GM23338 (cell line): Measurements from ENCODE around the gene B3GAT3. TPM values are rescaled to one million over a fixed set of nuclear protein-coding genes. Genes with fewer than 3 reads are reported as not detected.

Source experiments
- ATAC-seq: fragments of 200-7000 bp; cut with Tn5 transposase; 3 replicates; pipeline ENCODE4 v1.9.1; 2020
- DNase-seq: peaks from one replicate; pipeline ENCODE4 v3.0.0-alpha.2; 2015; ENCODE audit warnings: low spot score
- H2AFZ ChIP-seq: fragments of 200-600 bp; sonication (generic); 2 replicates; pipeline ENCODE4 v1.8.0; 2016; ENCODE audit warnings: antibody characterized with exemption, mild to moderate bottlenecking, moderate library complexity
- H3F3A ChIP-seq: fragments of 200-600 bp; sonication (generic); replicated peaks from 2 replicates; pipeline ENCODE4 v1.8.0; 2017; ENCODE audit warnings: antibody characterized with exemption, mixed run types, low read depth
- H3K27ac ChIP-seq: fragments of 200-600 bp; sonication (generic); 2 replicates; pipeline ENCODE4 v1.6.1; 2016; ENCODE audit warnings: low read depth
- H3K27me3 ChIP-seq: fragments of 200-600 bp; sonication (generic); 2 replicates; pipeline ENCODE4 v1.8.0; 2016; ENCODE audit warnings: mild to moderate bottlenecking, mixed run types, moderate library complexity; ENCODE audit not compliant: insufficient read depth
- H3K36me3 ChIP-seq: fragments of 200-600 bp; sonication (generic); 2 replicates; pipeline ENCODE4 v1.8.0; 2016; ENCODE audit warnings: mild to moderate bottlenecking; ENCODE audit not compliant: insufficient read depth
- H3K4me1 ChIP-seq: fragments of 200-600 bp; sonication (generic); 2 replicates; pipeline ENCODE4 v1.8.0; 2016; ENCODE audit warnings: mild to moderate bottlenecking, moderate library complexity; ENCODE audit not compliant: insufficient read depth
- H3K4me2 ChIP-seq: fragments of 200-600 bp; sonication (generic); 2 replicates; pipeline ENCODE4 v1.7.1; 2017; ENCODE audit warnings: mixed run types
- H3K4me3 ChIP-seq: fragments of 200-600 bp; sonication (generic); 2 replicates; pipeline ENCODE4 v1.6.1; 2016; ENCODE audit warnings: mixed run types
- H3K79me2 ChIP-seq: fragments of 200-600 bp; sonication (generic); replicated peaks from 2 replicates; pipeline ENCODE4 v1.8.0; 2017; ENCODE audit warnings: mild to moderate bottlenecking; ENCODE audit not compliant: insufficient read depth
- H3K9me2 ChIP-seq: fragments of 200-600 bp; sonication (generic); 2 replicates; pipeline ENCODE4 v1.8.0; 2017; ENCODE audit not compliant: insufficient read depth
- H4K20me1 ChIP-seq: fragments of 200-600 bp; sonication (generic); replicated peaks from 2 replicates; pipeline ENCODE4 v1.8.0; 2017; ENCODE audit warnings: mild to moderate bottlenecking; ENCODE audit not compliant: insufficient read depth
- H3K27ac Mint-ChIP-seq: 2 replicates; pipeline ENCODE4 v1.8.0; 2020; ENCODE audit warnings: inconsistent platforms, mild to moderate bottlenecking, moderate library complexity, mixed read lengths
- H3K27me3 Mint-ChIP-seq: 3 replicates; pipeline ENCODE4 v1.8.0; 2022; ENCODE audit warnings: low read depth, mild to moderate bottlenecking, moderate library complexity, mixed read lengths, inconsistent platforms; ENCODE audit not compliant: insufficient read depth, poor library complexity
- H3K36me3 Mint-ChIP-seq: 3 replicates; pipeline ENCODE4 v1.8.0; 2021; ENCODE audit warnings: low read depth, mild to moderate bottlenecking, inconsistent platforms, moderate library complexity, mixed read lengths
- H3K4me1 Mint-ChIP-seq: 3 replicates; pipeline ENCODE4 v1.8.0; 2020; ENCODE audit warnings: mild to moderate bottlenecking, inconsistent platforms, mixed read lengths
- H3K4me3 Mint-ChIP-seq: 3 replicates; pipeline ENCODE4 v1.8.0; 2021; ENCODE audit warnings: moderate library complexity, mild to moderate bottlenecking, inconsistent platforms, mixed read lengths
- H3K9me3 Mint-ChIP-seq: 3 replicates; pipeline ENCODE4 v1.8.0; 2020; ENCODE audit warnings: moderate library complexity, mild to moderate bottlenecking, inconsistent platforms, mixed read lengths
- CREB1 ChIP-seq: fragments of 250-450 bp; sonication (Bioruptor Pico); IDR thresholded peaks from 2 replicates; pipeline ENCODE4 v1.5.0; 2020; ENCODE audit warnings: low read depth, mild to moderate bottlenecking, moderate library complexity
- EZH2 ChIP-seq: fragments of 200-600 bp; sonication (generic); IDR thresholded peaks from one replicate; pipeline ENCODE4 v1.8.0; 2017; ENCODE audit warnings: antibody characterized with exemption, mild to moderate bottlenecking, low read depth; ENCODE audit not compliant: unreplicated experiment
- EZH2phosphoT487 ChIP-seq: fragments of 200-600 bp; sonication (generic); IDR thresholded peaks from one replicate; pipeline ENCODE4 v1.8.1; 2018; ENCODE audit warnings: antibody characterized with exemption; ENCODE audit not compliant: unreplicated experiment
- NANOG ChIP-seq: IDR thresholded peaks from 2 replicates; pipeline ENCODE4 v1.6.1; 2016; ENCODE audit warnings: antibody characterized with exemption, borderline replicate concordance
- POLR2AphosphoS5 ChIP-seq: IDR thresholded peaks from 2 replicates; pipeline ENCODE4 v1.6.1; 2016; ENCODE audit warnings: antibody characterized with exemption, low read depth
- STAT1 ChIP-seq: IDR thresholded peaks from one replicate; pipeline ENCODE4 v1.6.1; 2016; ENCODE audit warnings: antibody characterized with exemption; ENCODE audit not compliant: unreplicated experiment
- ZNF114 ChIP-seq: fragments of 250-450 bp; sonication (Bioruptor Pico); IDR thresholded peaks from 2 replicates; pipeline ENCODE4 v1.5.0; 2020; ENCODE audit warnings: mild to moderate bottlenecking, moderate library complexity
- ZNF331 ChIP-seq: fragments of 250-450 bp; sonication (Bioruptor Pico); IDR thresholded peaks from 2 replicates; pipeline ENCODE4 v1.5.0; 2020; ENCODE audit warnings: low read depth, mild to moderate bottlenecking, moderate library complexity
- polyA plus RNA-seq: library from polyadenylated mRNA; unstranded; fragments of >200 nt; fragmentation: Nextera tagmentation; extraction: Ambion mirVana; gene quantifications from 2 replicates; pipeline ENCODE4 v1.2.1, GENCODE V29; 2016
- total RNA-seq: library from RNA; depleted of rRNA; stranded (reverse); fragments of >200 nt; shearing (Covaris generic); gene quantifications from 2 replicates; pipeline ENCODE4 v1.2.3, GENCODE V29; 2014
- TF ChIP-seq, protein P1 (sequence below): IDR thresholded peaks from 2 replicates; pipeline ENCODE4 v1.6.1; 2016; ENCODE audit warnings: antibody characterized with exemption
- TF ChIP-seq, protein P2 (sequence below): IDR thresholded peaks from one replicate; pipeline ENCODE4 v1.6.1; 2018; ENCODE audit warnings: antibody characterized with exemption; ENCODE audit not compliant: unreplicated experiment
- TF ChIP-seq, protein P3 (sequence below): fragments of 250-450 bp; sonication (Bioruptor Pico); IDR thresholded peaks from 2 replicates; pipeline ENCODE4 v1.5.0; 2020; ENCODE audit warnings: mild to moderate bottlenecking, moderate library complexity
- TF ChIP-seq, protein P4 (sequence below), 2 experiments: fragments of 200-600 bp in 1 of 2; sonication (generic) in 1 of 2; conservative IDR thresholded peaks; 2 replicates each; pipeline versions ENCODE4 v1.5.1 to v1.6.1; 2016 to 2017; ENCODE audit warnings: antibody characterized with exemption in 2 of 2, low read depth in 2 of 2, mild to moderate bottlenecking in 2 of 2, moderate library complexity in 1 of 2

The B3GAT3 gene
- total and polyA plus RNA-seq, 2 experiments from 2014 or later: 16.4 to 18.4 TPM

DNA sequence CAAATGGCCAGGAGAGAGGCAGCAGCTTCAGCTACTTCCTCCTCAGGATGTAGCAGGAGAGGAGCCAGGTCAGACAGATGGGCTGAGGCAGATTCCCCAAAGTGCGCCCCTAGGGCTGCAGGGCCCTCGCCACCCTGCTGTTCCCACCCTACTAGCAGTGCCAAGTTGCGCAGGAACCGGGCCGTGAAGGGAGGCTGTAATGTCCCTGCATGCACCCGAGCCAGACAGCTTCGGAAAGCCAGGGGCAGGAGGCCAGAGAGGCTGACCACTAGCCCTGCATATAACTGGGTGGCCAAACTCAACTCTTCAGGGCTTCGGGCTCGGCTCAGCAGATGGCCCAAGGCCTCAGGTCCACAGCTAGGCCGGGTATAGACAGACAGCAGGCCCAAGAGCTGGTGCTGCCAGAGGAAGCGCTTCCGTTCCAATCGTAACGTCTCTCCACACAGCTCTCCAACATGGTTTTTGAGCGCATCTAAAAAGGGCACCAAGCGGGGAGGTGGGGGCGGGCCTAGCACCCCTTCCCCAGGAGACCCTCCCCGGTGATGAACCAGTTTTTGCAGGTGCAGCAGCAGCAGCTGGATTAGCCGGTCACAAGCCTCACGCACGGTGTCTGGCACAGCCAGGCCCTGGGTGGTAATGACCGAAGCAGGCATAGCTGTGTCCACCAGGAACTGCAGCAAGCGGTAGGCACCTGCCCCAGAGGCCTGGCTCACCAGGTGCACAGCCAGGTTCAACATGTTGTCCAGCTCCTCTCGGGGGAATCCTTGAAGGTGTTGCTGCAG is 26.6 kb upstream of the B3GAT3 start:
- H3K4me1 ChIP-seq: peaks cover 9% of the 10 kb centered on the region; the same call in 1 of the 2 replicates
- TF ChIP-seq EZH2 (no peak), EZH2phosphoT487 (no peak), POLR2AphosphoS5 (no peak), STAT1 (no peak), ZNF114 (no peak), CREB1 (CRISPR knock-in tag) (no peak), NANOG (no peak), ZNF331 (CRISPR knock-in tag) (no peak)
- TF ChIP-seq, protein P1, sequence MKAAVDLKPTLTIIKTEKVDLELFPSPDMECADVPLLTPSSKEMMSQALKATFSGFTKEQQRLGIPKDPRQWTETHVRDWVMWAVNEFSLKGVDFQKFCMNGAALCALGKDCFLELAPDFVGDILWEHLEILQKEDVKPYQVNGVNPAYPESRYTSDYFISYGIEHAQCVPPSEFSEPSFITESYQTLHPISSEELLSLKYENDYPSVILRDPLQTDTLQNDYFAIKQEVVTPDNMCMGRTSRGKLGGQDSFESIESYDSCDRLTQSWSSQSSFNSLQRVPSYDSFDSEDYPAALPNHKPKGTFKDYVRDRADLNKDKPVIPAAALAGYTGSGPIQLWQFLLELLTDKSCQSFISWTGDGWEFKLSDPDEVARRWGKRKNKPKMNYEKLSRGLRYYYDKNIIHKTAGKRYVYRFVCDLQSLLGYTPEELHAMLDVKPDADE: no peak
- TF ChIP-seq, protein P2, sequence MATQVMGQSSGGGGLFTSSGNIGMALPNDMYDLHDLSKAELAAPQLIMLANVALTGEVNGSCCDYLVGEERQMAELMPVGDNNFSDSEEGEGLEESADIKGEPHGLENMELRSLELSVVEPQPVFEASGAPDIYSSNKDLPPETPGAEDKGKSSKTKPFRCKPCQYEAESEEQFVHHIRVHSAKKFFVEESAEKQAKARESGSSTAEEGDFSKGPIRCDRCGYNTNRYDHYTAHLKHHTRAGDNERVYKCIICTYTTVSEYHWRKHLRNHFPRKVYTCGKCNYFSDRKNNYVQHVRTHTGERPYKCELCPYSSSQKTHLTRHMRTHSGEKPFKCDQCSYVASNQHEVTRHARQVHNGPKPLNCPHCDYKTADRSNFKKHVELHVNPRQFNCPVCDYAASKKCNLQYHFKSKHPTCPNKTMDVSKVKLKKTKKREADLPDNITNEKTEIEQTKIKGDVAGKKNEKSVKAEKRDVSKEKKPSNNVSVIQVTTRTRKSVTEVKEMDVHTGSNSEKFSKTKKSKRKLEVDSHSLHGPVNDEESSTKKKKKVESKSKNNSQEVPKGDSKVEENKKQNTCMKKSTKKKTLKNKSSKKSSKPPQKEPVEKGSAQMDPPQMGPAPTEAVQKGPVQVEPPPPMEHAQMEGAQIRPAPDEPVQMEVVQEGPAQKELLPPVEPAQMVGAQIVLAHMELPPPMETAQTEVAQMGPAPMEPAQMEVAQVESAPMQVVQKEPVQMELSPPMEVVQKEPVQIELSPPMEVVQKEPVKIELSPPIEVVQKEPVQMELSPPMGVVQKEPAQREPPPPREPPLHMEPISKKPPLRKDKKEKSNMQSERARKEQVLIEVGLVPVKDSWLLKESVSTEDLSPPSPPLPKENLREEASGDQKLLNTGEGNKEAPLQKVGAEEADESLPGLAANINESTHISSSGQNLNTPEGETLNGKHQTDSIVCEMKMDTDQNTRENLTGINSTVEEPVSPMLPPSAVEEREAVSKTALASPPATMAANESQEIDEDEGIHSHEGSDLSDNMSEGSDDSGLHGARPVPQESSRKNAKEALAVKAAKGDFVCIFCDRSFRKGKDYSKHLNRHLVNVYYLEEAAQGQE: no peak
- TF ChIP-seq, protein P3, sequence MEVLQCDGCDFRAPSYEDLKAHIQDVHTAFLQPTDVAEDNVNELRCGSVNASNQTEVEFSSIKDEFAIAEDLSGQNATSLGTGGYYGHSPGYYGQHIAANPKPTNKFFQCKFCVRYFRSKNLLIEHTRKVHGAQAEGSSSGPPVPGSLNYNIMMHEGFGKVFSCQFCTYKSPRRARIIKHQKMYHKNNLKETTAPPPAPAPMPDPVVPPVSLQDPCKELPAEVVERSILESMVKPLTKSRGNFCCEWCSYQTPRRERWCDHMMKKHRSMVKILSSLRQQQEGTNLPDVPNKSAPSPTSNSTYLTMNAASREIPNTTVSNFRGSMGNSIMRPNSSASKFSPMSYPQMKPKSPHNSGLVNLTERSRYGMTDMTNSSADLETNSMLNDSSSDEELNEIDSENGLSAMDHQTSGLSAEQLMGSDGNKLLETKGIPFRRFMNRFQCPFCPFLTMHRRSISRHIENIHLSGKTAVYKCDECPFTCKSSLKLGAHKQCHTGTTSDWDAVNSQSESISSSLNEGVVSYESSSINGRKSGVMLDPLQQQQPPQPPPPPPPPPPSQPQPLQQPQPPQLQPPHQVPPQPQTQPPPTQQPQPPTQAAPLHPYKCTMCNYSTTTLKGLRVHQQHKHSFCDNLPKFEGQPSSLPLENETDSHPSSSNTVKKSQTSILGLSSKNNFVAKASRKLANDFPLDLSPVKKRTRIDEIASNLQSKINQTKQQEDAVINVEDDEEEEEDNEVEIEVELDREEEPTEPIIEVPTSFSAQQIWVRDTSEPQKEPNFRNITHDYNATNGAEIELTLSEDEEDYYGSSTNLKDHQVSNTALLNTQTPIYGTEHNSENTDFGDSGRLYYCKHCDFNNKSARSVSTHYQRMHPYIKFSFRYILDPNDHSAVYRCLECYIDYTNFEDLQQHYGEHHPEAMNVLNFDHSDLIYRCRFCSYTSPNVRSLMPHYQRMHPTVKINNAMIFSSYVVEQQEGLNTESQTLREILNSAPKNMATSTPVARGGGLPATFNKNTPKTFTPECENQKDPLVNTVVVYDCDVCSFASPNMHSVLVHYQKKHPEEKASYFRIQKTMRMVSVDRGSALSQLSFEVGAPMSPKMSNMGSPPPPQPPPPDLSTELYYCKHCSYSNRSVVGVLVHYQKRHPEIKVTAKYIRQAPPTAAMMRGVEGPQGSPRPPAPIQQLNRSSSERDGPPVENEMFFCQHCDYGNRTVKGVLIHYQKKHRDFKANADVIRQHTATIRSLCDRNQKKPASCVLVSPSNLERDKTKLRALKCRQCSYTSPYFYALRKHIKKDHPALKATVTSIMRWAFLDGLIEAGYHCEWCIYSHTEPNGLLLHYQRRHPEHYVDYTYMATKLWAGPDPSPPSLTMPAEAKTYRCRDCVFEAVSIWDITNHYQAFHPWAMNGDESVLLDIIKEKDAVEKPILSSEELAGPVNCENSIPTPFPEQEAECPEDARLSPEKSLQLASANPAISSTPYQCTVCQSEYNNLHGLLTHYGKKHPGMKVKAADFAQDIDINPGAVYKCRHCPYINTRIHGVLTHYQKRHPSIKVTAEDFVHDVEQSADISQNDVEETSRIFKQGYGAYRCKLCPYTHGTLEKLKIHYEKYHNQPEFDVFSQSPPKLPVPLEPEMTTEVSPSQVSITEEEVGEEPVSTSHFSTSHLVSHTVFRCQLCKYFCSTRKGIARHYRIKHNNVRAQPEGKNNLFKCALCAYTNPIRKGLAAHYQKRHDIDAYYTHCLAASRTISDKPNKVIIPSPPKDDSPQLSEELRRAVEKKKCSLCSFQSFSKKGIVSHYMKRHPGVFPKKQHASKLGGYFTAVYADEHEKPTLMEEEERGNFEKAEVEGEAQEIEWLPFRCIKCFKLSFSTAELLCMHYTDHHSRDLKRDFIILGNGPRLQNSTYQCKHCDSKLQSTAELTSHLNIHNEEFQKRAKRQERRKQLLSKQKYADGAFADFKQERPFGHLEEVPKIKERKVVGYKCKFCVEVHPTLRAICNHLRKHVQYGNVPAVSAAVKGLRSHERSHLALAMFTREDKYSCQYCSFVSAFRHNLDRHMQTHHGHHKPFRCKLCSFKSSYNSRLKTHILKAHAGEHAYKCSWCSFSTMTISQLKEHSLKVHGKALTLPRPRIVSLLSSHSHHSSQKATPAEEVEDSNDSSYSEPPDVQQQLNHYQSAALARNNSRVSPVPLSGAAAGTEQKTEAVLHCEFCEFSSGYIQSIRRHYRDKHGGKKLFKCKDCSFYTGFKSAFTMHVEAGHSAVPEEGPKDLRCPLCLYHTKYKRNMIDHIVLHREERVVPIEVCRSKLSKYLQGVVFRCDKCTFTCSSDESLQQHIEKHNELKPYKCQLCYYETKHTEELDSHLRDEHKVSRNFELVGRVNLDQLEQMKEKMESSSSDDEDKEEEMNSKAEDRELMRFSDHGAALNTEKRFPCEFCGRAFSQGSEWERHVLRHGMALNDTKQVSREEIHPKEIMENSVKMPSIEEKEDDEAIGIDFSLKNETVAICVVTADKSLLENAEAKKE (CRISPR knock-in tag): no peak
- TF ChIP-seq, protein P4, sequence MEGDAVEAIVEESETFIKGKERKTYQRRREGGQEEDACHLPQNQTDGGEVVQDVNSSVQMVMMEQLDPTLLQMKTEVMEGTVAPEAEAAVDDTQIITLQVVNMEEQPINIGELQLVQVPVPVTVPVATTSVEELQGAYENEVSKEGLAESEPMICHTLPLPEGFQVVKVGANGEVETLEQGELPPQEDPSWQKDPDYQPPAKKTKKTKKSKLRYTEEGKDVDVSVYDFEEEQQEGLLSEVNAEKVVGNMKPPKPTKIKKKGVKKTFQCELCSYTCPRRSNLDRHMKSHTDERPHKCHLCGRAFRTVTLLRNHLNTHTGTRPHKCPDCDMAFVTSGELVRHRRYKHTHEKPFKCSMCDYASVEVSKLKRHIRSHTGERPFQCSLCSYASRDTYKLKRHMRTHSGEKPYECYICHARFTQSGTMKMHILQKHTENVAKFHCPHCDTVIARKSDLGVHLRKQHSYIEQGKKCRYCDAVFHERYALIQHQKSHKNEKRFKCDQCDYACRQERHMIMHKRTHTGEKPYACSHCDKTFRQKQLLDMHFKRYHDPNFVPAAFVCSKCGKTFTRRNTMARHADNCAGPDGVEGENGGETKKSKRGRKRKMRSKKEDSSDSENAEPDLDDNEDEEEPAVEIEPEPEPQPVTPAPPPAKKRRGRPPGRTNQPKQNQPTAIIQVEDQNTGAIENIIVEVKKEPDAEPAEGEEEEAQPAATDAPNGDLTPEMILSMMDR (conservative IDR thresholded peaks at IDR 0.05; ENCODE audit: low read depth in 2 of 2): no peak
- Mint-ChIP-seq H3K9me3 (peaks cover 2% of the 10 kb centered on the region; the same call in 1 of the 3 replicates), H3K4me3 (no peak overlapping the region; the same call in 2 of the 3 replicates), H3K27ac (no peak overlapping the region), H3K27me3 (peaks cover 13% of the 10 kb centered on the region), H3K36me3 (peaks cover 32% of the 10 kb centered on the region), H3K4me1 (peaks cover 18% of the 10 kb centered on the region)
- ATAC-seq (no peak), DNase-seq (no peak)
- no peaks in the 10 kb centered on the region for H3K27me3 ChIP-seq
- H3K4me2 ChIP-seq: no peak overlapping the region
- peaks cover 13% of the 10 kb centered on the region for H4K20me1 ChIP-seq
- H3K4me3 ChIP-seq: no peak overlapping the region
- H2AFZ ChIP-seq: no peak overlapping the region
- H3K36me3 ChIP-seq: peaks cover 10% of the 10 kb centered on the region; the same call in 1 of the 2 replicates
- peaks cover 22% of the 10 kb centered on the region; the same call in 1 of the 2 replicates for H3F3A ChIP-seq
- H3K27ac ChIP-seq: no peak overlapping the region
- H3K79me2 ChIP-seq: peaks cover 52% of the 10 kb centered on the region
- H3K9me2 ChIP-seq: no peaks in the 10 kb centered on the region
